MM.1S (cell line): ENCODE results near the gene DOK6.

Experiments used
- EZH2 ChIP-seq: fragments of 300-600 bp; sonication (generic); optimal IDR thresholded peaks from 2 replicates; pipeline ENCODE3; 2017; ENCODE audit warnings: low read depth, mild to moderate bottlenecking, antibody characterized with exemption, low read length, mixed read lengths
- TF ChIP-seq, protein P1 (sequence below): fragments of 300-600 bp; sonication (generic); IDR thresholded peaks from 2 replicates; pipeline ENCODE4 v1.5.1; 2016; ENCODE audit warnings: antibody characterized with exemption, low read length, mixed read lengths

GRCh38 chr18:69795791-69796190, 395.1 kb downstream of the DOK6 start:
- TF ChIP-seq EZH2: no peak
- TF ChIP-seq, protein P1, sequence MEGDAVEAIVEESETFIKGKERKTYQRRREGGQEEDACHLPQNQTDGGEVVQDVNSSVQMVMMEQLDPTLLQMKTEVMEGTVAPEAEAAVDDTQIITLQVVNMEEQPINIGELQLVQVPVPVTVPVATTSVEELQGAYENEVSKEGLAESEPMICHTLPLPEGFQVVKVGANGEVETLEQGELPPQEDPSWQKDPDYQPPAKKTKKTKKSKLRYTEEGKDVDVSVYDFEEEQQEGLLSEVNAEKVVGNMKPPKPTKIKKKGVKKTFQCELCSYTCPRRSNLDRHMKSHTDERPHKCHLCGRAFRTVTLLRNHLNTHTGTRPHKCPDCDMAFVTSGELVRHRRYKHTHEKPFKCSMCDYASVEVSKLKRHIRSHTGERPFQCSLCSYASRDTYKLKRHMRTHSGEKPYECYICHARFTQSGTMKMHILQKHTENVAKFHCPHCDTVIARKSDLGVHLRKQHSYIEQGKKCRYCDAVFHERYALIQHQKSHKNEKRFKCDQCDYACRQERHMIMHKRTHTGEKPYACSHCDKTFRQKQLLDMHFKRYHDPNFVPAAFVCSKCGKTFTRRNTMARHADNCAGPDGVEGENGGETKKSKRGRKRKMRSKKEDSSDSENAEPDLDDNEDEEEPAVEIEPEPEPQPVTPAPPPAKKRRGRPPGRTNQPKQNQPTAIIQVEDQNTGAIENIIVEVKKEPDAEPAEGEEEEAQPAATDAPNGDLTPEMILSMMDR: no peak
